Upper lobe of right lung (tissue), 1 donor: Measurements from ENCODE around the gene TXNDC15. TPM values are rescaled to one million over a fixed set of nuclear protein-coding genes. Genes with fewer than 3 reads are reported as not detected.
A peak's percentile ranks its signal among the peaks of the same experiment; 100 is the strongest.

Experiments used
- ATAC-seq: fragments of 200-7000 bp; cut with Tn5 transposase; one replicate; pipeline ENCODE4 v1.9.1; 2020; ENCODE audit warnings: mild to moderate bottlenecking, moderate library complexity
- DNase-seq: peaks from one replicate; pipeline ENCODE4 v3.0.0-alpha.2; 2020
- H3K27ac ChIP-seq: fragments of 200-600 bp; one replicate; pipeline ENCODE4 v1.8.0; 2022
- H3K27me3 ChIP-seq: fragments of 200-600 bp; one replicate; pipeline ENCODE4 v1.8.0; 2022; ENCODE audit warnings: mild to moderate bottlenecking
- H3K36me3 ChIP-seq: fragments of 200-600 bp; one replicate; pipeline ENCODE4 v1.8.0; 2022
- H3K4me1 ChIP-seq: fragments of 200-600 bp; one replicate; pipeline ENCODE4 v1.8.0; 2022
- H3K4me3 ChIP-seq: fragments of 200-600 bp; one replicate; pipeline ENCODE4 v1.8.0; 2022; ENCODE audit warnings: mild to moderate bottlenecking
- H3K9me3 ChIP-seq: fragments of 200-600 bp; one replicate; pipeline ENCODE4 v1.8.0; 2022
- intact Hi-C: fragments of 100-400 bp; cut with DNase I; formaldehyde crosslinking; loops from one replicate; pipeline ENCODE4 v1.11.0; 2022
- long read RNA-seq: library from polyadenylated mRNA; unstranded; transcript quantifications from one replicate; pipeline ENCODE4 v2.0.0, GENCODE V29; 2021
- total RNA-seq: library from RNA; stranded (reverse); fragmentation: NEBNext Ultra II Directional; extraction: Animal tissue kit (Norgen Biotek cat#: 25700); gene quantifications from one replicate; pipeline ENCODE4 v1.2.1, GENCODE V29; 2021
- TF ChIP-seq, protein P1 (sequence below): fragments of 200-600 bp; IDR thresholded peaks from one replicate; pipeline ENCODE4 v1.8.0; 2022; ENCODE audit warnings: antibody characterized with exemption
- donor health status: DM: no; HTN: yes; CAD: no; lungs with severe emphysema.

The TXNDC15 gene, protein sequence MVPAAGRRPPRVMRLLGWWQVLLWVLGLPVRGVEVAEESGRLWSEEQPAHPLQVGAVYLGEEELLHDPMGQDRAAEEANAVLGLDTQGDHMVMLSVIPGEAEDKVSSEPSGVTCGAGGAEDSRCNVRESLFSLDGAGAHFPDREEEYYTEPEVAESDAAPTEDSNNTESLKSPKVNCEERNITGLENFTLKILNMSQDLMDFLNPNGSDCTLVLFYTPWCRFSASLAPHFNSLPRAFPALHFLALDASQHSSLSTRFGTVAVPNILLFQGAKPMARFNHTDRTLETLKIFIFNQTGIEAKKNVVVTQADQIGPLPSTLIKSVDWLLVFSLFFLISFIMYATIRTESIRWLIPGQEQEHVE
- total RNA-seq: 60.6 TPM
- long read RNA-seq, transcript TXNDC15-201 (5 exons, 3,548 nt): major isoform, 34 of 40 reads
- long read RNA-seq, partial matches to known transcripts: 1 of 40 reads
- long read RNA-seq, other reads (novel, unspliced or antisense): 4 of 40 reads

DNA sequence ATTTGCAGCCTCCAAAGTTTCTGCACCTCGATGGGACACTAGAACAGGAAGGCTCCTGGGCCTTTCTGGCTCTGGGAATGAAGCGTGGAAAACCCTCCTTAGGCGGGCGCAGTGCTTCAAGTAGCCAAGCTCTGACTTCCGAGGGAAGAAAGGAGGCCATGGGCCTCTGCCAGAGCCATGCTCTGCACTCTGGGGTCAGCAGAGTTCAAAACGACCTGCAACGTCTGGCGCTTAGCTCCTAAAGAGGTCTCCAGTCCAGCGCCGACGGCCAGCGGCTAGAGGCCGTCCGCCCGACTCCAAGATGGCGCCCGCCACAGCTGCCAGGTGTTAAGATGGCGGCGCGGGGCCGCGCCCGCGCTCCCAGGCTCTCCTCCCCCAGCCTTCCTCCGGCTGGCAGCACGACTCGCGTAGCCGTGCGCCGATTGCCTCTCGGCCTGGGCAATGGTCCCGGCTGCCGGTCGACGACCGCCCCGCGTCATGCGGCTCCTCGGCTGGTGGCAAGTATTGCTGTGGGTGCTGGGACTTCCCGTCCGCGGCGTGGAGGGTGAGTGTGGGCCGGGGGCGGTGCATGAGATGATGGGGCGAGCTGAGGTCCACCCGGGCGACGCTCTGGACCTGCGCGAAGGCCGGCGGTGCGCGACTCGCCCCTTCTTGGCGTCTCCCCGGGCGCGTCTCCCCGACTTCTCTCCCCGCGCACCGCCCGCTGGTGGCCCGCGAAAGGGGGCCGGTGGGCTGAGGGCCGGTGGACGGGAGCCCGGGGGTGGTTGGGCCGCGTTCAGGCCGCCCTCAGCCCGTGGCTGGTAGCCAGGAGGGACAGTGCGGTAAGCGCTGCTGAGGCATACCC lies at the start of gene TXNDC15:
TSS of gene TXNDC15 (plus strand) at position 385 of the 844 bp plus-strand sequence. CDS start at position 442, 57 bp downstream.
- Histone ChIP-seq H3K9me3 (no peaks in the 10 kb centered on the region), H3K4me3 (peak within 1 kb of the TSS; percentile 93), H3K36me3 (no peaks in the 10 kb centered on the region), H3K27me3 (no peaks in the 10 kb centered on the region), H3K4me1 (peaks cover 14% of the 10 kb centered on the region), H3K27ac (peak within 1 kb of the TSS; percentile 93)
- TF ChIP-seq, protein P1, sequence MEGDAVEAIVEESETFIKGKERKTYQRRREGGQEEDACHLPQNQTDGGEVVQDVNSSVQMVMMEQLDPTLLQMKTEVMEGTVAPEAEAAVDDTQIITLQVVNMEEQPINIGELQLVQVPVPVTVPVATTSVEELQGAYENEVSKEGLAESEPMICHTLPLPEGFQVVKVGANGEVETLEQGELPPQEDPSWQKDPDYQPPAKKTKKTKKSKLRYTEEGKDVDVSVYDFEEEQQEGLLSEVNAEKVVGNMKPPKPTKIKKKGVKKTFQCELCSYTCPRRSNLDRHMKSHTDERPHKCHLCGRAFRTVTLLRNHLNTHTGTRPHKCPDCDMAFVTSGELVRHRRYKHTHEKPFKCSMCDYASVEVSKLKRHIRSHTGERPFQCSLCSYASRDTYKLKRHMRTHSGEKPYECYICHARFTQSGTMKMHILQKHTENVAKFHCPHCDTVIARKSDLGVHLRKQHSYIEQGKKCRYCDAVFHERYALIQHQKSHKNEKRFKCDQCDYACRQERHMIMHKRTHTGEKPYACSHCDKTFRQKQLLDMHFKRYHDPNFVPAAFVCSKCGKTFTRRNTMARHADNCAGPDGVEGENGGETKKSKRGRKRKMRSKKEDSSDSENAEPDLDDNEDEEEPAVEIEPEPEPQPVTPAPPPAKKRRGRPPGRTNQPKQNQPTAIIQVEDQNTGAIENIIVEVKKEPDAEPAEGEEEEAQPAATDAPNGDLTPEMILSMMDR: no peak
- intact Hi-C loops: no loop called here
- ATAC-seq (peak; percentile 98), DNase-seq (peak; percentile 95)

DNA sequence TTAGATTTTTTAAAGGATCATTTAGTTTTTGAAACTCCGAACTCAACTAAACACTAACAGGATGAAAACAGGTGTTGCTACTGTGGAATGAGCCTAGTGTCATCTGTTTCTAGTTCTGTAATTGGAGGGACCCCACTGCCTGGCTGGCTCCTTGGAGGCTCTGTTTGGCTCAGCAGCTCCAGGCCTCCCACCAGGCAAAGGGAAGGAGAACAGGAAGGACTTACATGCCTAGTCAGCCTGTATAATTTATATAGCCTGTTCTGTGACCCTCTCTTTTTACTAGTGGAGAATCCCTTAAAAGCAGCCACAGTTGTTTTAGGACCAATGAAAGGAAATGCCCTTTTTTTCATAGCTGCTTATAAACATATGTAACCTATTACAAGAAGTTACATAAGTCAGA lies 49.5 kb upstream of the TXNDC15 start:
- intact Hi-C loops: no loop called here
- Histone ChIP-seq H3K36me3 (peaks cover 74% of the 10 kb centered on the region), H3K4me3 (no peak overlapping the region), H3K9me3 (no peaks in the 10 kb centered on the region), H3K27ac (no peak overlapping the region), H3K4me1 (no peaks in the 10 kb centered on the region), H3K27me3 (no peaks in the 10 kb centered on the region)
- TF ChIP-seq, protein P1: no peak
- no peak for DNase-seq
- no peak for ATAC-seq

DNA sequence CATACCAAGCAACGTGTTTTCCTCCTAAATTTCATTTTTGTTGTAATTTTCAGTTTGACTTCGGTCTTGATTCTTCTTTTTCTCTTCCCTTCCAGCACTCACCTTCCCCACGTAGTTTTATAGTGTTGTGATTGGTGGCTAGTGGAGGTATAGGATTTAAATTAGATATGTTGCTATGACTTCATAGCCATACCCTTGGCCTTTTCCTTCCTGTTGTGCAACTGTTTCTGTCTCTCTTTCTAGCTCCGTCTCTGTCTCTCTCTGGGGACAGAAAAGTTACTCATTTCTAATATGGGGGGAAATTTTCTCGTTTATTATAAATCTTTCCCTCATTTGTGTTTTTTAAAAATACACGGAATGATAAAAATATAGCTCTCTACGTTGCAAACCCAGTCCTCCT lies 49.0 kb upstream of the TXNDC15 start:
- no peak for DNase-seq
- Histone ChIP-seq H3K27me3 (no peaks in the 10 kb centered on the region), H3K9me3 (no peaks in the 10 kb centered on the region), H3K27ac (no peak overlapping the region), H3K4me1 (no peaks in the 10 kb centered on the region), H3K4me3 (no peak overlapping the region), H3K36me3 (peaks cover 70% of the 10 kb centered on the region)
- no peak for ATAC-seq
- TF ChIP-seq, protein P1: no peak
- intact Hi-C loops: no loop called here

DNA sequence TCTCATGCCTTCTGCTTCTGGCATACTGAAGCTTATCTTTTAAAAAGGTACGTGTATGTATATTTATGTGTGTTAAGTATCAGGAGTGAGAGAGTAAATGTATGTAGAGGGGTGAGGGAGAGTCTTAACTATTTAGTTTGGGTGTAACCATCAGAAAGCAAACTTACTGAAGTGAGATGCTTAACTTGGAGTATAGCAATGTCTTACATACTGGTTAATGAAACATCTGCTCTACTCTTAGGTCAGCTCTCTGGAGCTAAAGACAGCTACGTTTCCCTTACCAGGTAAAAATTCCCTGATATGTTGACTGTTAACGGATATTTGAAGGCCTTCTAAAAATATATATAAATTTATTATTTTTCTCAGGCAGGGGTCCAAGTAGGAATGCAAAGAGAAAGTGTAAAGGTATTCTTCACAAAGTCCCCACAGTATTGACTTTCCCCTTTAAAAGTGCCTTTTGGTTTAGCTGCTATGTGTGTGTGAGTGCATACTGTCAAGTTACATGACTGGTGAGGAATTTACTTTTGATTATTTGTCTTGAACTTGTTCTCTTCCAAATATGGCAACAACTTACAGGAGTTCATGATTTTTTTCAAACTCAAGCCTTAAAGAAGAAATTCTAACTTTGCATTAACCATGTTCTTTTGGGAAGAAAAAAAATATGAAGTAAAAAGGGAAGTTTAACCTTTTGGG lies 40.7 kb upstream of the TXNDC15 start:
- DNase-seq (no peak), ATAC-seq (peak; percentile 72)
- no peaks in the 10 kb centered on the region for H3K27me3 ChIP-seq
- H3K36me3 ChIP-seq: peaks cover 30% of the 10 kb centered on the region
- peak overlapping the region; percentile 27 for H3K27ac ChIP-seq
- H3K9me3 ChIP-seq: no peaks in the 10 kb centered on the region
- intact Hi-C loops: no loop called here
- peaks cover 6% of the 10 kb centered on the region for H3K4me1 ChIP-seq
- H3K4me3 ChIP-seq: no peak overlapping the region
- TF ChIP-seq, protein P1: no peak

DNA sequence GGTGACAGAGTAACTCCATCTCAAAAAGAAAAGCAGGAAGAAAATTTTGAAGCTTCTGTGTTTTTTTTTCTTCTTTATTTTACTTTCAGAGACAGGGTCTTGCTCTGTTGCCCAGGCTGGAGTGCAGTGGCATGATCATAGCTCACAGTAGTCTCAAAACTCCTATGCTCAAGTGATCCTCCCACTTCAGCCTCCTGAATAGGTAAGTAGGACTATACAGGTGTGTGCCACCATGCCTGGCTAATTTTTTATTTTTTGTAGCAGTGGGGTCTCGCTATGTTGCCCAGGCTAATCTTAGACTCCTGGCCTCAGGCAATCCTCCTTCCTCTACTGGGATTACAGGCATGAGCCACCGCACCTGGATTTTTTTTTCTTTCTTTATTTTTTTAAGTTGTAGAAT lies 38.5 kb upstream of the TXNDC15 start:
- intact Hi-C loops: no loop called here
- no peak for ATAC-seq
- Histone ChIP-seq H3K27ac (no peak overlapping the region), H3K36me3 (peaks cover 17% of the 10 kb centered on the region), H3K27me3 (no peaks in the 10 kb centered on the region), H3K4me3 (no peak overlapping the region), H3K4me1 (peaks cover 6% of the 10 kb centered on the region), H3K9me3 (no peaks in the 10 kb centered on the region)
- TF ChIP-seq, protein P1: no peak
- no peak for DNase-seq
